Chondrocyte (in vitro differentiated cells): ENCODE measurements around the gene RET. TPM values are rescaled to one million over a fixed set of nuclear protein-coding genes. Genes with fewer than 3 reads are reported as not detected.

Experiments used
- DNase-seq: peaks from one replicate; pipeline ENCODE4 v3.0.0; 2021; ENCODE audit warnings: mixed read lengths, low spot score
- H3K27ac Mint-ChIP-seq: one replicate; pipeline ENCODE4 v1.8.0; 2021; ENCODE audit warnings: mild to moderate bottlenecking, moderate library complexity, mixed read lengths; ENCODE audit not compliant: unreplicated experiment
- H3K27me3 Mint-ChIP-seq: 2 replicates; pipeline ENCODE4 v1.8.0; 2021; ENCODE audit warnings: low read depth, mixed read lengths
- H3K36me3 Mint-ChIP-seq: 2 replicates; pipeline ENCODE4 v1.8.0; 2021; ENCODE audit warnings: low read depth, mixed read lengths
- H3K4me1 Mint-ChIP-seq: 2 replicates; pipeline ENCODE4 v1.8.0; 2021; ENCODE audit warnings: low read depth, mild to moderate bottlenecking, mixed read lengths
- H3K4me3 Mint-ChIP-seq: one replicate; pipeline ENCODE4 v1.8.0; 2021; ENCODE audit warnings: mild to moderate bottlenecking, moderate library complexity, mixed read lengths; ENCODE audit not compliant: unreplicated experiment
- H3K9me3 Mint-ChIP-seq: 2 replicates; pipeline ENCODE4 v1.8.0; 2021; ENCODE audit warnings: low read depth, mixed read lengths
- total RNA-seq: library from RNA; stranded (reverse); gene quantifications from 3 replicates; pipeline ENCODE4 v1.2.1, GENCODE V29; 2021
- TF ChIP-seq, protein P1 (sequence below): fragments of 200-600 bp; sonication (generic); IDR thresholded peaks from 2 replicates; pipeline ENCODE4 v1.5.0; 2021; ENCODE audit warnings: antibody characterized with exemption, mild to moderate bottlenecking, moderate library complexity

The RET gene
- total RNA-seq, 1 donor from 2014 or later, result 0.12 TPM

DNA sequence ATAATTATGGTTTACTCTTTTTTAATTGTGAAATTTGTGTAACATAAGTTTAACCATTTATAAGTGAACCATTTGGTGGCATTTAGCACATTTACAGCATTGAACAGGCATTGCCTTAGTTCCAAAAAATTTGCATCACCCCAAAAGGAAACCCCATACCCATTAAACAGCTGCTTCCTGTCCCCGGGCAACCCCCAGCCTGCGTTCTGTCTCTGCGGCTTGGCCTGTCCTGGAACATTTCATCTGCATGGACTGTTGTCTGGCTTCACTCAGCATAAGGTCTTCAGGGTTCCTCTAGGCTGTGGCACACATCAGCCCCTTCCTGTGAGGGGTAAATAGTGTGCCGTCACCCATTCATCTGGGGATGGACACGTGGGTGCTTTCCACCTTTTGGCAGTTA, 6.9 kb downstream of the RET start:
- Mint-ChIP-seq H3K36me3 (no peaks in the 10 kb centered on the region), H3K27me3 (peaks cover 38% of the 10 kb centered on the region), H3K4me1 (no peaks in the 10 kb centered on the region), H3K27ac (no peak overlapping the region), H3K9me3 (no peaks in the 10 kb centered on the region), H3K4me3 (no peak overlapping the region)
- TF ChIP-seq, protein P1, sequence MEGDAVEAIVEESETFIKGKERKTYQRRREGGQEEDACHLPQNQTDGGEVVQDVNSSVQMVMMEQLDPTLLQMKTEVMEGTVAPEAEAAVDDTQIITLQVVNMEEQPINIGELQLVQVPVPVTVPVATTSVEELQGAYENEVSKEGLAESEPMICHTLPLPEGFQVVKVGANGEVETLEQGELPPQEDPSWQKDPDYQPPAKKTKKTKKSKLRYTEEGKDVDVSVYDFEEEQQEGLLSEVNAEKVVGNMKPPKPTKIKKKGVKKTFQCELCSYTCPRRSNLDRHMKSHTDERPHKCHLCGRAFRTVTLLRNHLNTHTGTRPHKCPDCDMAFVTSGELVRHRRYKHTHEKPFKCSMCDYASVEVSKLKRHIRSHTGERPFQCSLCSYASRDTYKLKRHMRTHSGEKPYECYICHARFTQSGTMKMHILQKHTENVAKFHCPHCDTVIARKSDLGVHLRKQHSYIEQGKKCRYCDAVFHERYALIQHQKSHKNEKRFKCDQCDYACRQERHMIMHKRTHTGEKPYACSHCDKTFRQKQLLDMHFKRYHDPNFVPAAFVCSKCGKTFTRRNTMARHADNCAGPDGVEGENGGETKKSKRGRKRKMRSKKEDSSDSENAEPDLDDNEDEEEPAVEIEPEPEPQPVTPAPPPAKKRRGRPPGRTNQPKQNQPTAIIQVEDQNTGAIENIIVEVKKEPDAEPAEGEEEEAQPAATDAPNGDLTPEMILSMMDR, result no peak
- DNase-seq, result no peak

DNA sequence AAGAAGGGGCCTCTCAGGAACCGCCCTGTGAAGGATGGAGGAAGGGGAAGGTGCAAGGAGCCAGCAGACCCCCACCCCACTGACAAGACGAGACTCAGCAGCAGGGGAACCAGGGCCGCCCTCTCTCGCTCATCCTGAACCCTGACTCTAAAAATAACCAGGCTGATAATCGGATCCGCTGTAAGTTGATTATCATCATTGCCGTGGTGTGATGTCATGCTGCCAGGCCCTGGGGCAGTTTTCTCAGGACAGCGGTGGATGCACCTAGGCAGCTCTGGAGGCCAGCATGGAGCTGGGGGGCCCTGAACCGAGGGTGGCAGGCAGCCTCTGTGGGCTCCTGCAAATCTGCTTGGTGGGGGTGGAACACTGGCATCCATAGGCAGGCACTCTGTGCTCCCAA, 7.9 kb downstream of the RET start:
- no peaks in the 10 kb centered on the region for H3K4me1 Mint-ChIP-seq
- no peaks in the 10 kb centered on the region for H3K9me3 Mint-ChIP-seq
- H3K36me3 Mint-ChIP-seq, result no peaks in the 10 kb centered on the region
- DNase-seq, result no peak
- no peak overlapping the region for H3K27ac Mint-ChIP-seq
- H3K4me3 Mint-ChIP-seq, result no peak overlapping the region
- peaks cover 32% of the 10 kb centered on the region for H3K27me3 Mint-ChIP-seq
- TF ChIP-seq, protein P1, result no peak

DNA sequence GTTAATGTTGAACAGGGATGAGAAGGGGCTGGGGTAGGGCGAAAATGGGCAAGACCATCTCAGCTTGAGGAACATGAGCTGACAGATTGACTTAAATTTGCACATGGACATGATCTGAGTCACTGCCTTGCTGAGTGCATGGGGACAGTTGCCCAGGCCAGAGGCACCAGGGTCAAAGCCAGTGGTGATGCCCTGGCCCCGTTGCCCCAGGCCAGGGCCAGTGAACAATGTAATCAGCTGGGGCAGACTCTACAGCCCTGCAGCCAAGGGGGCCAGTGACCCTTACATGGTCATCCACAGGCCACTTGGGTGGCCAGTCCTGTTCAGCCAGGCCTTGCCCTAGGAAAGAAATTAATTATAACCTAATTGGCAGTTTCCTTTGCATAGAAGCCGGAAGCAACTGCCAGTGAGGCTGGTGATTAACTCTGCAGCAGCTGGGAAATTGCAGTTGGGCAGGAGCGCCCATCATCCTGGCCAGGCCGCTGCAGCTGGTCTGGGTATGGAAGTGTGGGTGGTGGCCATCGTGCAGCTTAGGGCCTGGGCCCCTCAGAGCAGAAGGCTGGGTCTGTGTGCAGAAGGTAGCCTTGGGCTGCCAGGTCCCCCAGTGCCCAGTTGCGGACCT, 9.6 kb downstream of the RET start:
- TF ChIP-seq, protein P1, result no peak
- Mint-ChIP-seq H3K9me3 (no peaks in the 10 kb centered on the region), H3K27me3 (peaks cover 30% of the 10 kb centered on the region), H3K36me3 (no peaks in the 10 kb centered on the region), H3K4me3 (no peak overlapping the region), H3K27ac (no peak overlapping the region), H3K4me1 (no peaks in the 10 kb centered on the region)
- no peak for DNase-seq

DNA sequence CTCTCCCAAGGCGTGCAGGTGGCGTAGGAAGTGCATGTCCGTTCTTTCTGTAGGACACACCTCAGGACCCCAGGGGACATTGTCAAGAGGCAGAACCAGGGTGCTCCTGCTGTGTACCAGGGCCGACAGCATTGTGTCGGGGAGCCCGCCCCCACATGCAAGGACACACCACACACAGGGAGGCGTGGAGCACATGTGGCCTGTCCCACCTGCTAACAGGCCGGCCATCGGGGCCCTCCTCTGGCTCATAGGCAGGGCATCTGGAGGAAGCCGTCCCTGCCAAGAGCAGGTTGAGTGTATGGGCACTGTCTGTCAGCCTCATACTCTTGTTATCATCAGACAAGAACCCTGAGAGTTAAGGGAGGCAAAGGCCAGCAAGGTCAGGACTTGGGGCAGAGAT, 12.7 kb downstream of the RET start:
- no peak overlapping the region for H3K27ac Mint-ChIP-seq
- TF ChIP-seq, protein P1, result no peak
- H3K4me3 Mint-ChIP-seq, result no peak overlapping the region
- peaks cover 37% of the 10 kb centered on the region for H3K27me3 Mint-ChIP-seq
- no peak for DNase-seq
- H3K9me3 Mint-ChIP-seq, result no peaks in the 10 kb centered on the region
- no peaks in the 10 kb centered on the region for H3K36me3 Mint-ChIP-seq
- no peaks in the 10 kb centered on the region for H3K4me1 Mint-ChIP-seq

DNA sequence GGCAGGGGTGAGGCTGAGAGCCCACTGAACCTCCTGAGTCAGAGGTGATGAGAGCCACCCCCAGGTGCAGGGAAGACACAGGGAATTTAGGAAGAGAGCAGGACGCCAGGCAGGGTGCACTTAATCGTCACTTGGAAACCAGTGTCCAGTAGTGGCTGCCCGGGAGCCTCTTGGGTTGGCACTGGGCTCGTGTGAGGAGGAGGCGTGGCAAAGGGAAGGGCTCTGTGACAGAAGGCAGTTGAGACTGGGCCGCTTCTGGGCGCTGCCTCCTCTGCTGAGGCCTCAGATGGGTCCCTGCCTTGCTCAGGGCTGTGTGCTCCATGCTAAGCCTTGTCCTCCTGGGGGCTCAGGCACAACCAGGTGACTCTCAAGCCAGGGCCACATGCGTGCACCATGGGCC, 13.3 kb downstream of the RET start:
- DNase-seq, result no peak
- TF ChIP-seq, protein P1, result no peak
- Mint-ChIP-seq H3K4me3 (no peak overlapping the region), H3K4me1 (no peaks in the 10 kb centered on the region), H3K27ac (no peak overlapping the region), H3K36me3 (no peaks in the 10 kb centered on the region), H3K27me3 (peaks cover 39% of the 10 kb centered on the region), H3K9me3 (no peaks in the 10 kb centered on the region)
